HG02642 (cell line): ENCODE measurements around the gene SUN1.
"Not testable (repeated sequence)": the region's sequence is repeated elsewhere in the genome, so short reads cannot be mapped to it uniquely, and the experiment has no call there.

Experiments
- ATAC-seq: cut with Tn5 transposase; IDR thresholded peaks from one replicate; pipeline ENCODE4 v1.9.1; 2021; ENCODE audit warnings: mild to moderate bottlenecking; ENCODE audit not compliant: unreplicated experiment, poor library complexity

Gene SUN1

DNA sequence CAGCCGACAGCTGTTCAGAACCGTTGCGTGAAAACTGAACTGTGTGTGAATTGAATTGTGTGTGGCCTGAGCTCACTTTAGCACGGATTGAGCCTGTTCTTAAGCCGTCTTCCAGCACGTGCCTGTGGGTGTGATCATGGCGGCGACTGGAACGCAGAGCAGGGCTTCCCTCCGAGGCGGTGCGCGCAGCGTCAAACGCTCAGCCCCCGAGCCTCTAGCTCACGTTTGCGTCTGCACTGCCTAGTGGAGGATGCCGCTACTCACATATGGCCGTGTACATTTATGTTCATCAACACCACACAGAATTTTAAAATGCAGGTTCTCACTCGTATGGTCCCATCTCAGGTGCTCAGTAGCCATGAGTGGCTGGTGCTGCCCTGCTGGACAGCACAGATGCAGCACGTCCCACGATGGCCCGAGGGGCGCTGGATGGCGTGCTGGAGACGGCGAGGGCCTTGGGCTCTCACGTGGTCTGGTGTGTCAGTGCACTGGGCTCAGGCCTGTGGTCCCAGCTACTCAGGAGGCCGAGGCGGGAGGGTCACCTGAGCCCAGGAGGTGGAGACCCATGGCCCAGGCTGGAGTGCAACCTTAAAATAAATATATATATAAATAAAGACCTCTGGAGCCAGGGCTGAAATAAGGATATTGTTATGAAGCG lies 22.0 kb downstream of the SUN1 start:
- ATAC-seq, result no peak

DNA sequence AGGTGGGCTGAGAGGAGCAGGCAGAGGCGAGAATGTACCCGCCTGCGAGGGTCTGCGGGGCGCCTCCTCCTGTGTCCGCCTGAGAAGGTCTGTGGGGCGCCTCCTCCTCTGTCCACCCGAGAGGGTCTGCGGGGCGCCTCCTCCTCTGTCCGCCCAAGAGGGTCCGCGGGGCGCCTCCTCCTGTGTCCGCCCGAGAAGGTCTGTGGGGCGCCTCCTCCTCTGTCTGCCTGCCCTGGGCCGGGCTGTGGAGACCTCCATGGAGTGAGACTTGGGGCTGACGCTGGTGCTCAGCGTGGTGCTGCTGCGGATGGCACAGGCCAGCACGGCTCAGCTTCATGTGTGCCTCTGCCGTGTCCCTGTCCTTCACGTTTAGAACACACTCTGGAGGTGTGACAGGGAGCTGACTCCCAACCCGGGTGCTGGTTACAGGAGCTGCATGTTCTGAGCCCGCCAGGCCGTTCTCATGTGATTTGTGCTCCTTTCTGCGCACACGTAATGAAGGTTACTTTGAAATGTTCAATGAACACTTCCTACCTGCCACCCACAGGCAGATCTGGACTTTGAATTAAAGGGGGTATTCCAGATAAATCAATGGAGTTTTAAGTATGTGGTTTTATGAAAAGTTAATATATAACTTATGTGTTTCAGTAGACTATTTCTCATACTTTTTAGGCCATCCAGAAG lies 23.6 kb downstream of the SUN1 start:
- no peak for ATAC-seq

GRCh38 chr7:856444-857095 lies 24.3 kb downstream of the SUN1 start:
- no peak for ATAC-seq

DNA sequence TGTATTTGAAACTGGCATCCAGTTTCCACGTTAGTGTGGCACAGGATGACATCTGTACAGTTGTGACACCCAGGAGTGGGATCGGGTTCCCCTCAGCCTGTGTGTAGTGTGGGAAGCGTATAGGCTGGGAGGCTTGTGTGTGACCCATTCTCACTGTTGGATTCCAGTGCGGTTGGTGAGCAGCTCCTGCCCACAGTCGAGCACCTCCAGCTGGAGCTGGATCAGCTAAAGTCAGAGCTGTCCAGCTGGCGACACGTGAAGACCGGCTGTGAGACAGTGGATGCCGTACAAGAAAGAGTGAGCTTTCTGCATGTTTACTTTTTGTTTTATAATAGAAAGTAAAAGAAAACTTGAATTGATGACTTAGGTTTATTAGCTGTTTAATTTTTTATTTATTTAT lies 25.4 kb downstream of the SUN1 start:
- ATAC-seq, result no peak

GRCh38 chr7:859359-860030 lies 27.2 kb downstream of the SUN1 start:
- ATAC-seq, result no peak

GRCh38 chr7:860149-860548 lies 27.9 kb downstream of the SUN1 start:
- no peak for ATAC-seq

- ATAC-seq, result no peak
These were observed 28.9 kb downstream of the SUN1 start for GRCh38 chr7:861222-861621.

- ATAC-seq, result no peak
These were observed 29.9 kb downstream of the SUN1 start for GRCh38 chr7:862157-862556.

DNA sequence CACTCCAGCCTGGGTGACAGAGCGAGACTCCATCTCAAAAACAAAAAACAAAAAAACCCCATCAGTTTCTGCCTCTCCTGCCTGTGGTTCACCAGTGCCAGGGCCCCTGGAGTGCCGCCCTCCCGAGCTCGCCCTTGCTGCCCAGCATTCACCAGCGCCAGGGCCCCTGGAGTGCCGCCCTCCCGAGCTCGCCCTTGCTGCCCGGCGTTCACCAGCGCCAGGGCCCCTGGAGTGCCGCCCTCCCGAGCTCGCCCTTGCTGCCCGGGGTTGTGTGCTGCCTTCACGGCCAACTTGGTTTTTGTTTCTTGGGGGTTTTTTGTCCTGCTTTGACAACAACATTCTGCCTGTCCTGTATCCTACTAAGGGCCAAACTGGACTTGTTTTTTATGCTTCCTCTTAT lies 30.8 kb downstream of the SUN1 start:
- ATAC-seq, result no peak

DNA sequence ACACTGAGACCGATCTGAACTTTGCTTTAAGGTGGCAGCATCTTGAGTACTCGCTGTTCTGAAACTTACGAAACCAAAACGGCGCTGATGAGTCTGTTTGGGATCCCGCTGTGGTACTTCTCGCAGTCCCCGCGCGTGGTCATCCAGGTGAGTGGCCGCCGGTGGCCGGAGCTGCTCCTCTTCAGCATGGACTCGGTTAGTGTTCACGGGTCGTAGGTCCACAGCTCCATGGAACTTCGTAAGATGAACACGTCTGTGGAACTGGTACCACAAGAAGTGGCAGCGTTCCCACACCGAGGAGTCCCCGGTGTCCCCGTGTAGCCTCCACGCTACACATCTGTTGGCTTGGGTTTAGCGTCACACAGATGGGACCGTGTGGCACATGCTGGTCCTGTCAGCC lies 33.6 kb downstream of the SUN1 start:
- ATAC-seq, result no peak

GRCh38 chr7:867001-867405 lies 34.7 kb downstream of the SUN1 start:
- ATAC-seq, result no peak

DNA sequence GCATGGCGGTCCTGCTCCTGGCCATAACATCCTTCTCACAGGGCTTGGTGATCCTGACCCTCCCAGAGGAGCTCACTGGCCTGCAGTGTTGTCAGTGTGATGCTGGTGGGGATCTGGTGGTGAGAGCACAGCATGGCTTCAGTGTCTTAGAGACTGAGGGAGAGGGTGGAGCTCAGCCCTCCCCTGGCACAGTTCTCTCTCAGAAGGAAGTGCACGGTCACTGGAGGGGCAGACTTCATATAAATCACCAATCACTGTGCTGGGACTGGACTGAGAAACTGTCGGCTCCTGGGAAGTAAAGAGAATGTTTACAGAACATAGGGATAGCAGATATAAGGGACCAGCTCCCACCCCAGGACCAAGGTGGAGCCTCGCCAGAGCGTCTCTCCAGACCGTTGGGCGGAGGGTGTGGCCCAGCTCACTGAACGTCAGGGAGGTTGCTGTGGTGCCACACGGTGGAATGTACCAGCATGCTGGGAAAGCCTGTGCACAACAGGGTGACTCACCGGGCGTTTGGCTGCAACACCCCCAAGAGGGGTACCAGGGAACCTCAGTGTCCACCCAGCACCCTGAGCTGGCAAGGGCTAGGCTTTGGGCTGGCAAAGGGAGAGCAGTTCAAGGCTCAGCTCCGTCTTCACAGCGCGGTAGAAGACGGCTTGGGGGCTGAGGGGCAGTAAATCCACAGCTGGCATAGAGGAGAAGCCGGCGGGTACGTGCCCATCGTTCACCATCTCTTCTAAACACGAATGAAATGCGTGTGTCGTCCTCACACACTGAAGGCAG lies 35.3 kb downstream of the SUN1 start:
- no peak for ATAC-seq

DNA sequence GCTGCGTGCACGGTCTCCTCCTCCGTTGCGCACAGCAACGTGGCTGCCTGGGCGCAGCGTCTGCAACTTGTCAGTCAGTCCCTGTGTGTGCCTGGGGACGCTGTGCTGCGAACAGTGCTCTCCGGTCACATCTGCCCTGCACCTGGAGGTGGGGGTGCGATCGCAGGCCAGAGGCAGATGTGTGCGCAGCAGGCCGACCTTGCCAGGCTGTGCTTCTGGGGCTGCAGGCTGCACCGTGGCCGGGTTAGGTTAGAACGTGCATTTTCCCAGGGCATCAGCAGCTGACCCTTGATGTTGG lies 35.9 kb downstream of the SUN1 start:
- no peak for ATAC-seq

DNA sequence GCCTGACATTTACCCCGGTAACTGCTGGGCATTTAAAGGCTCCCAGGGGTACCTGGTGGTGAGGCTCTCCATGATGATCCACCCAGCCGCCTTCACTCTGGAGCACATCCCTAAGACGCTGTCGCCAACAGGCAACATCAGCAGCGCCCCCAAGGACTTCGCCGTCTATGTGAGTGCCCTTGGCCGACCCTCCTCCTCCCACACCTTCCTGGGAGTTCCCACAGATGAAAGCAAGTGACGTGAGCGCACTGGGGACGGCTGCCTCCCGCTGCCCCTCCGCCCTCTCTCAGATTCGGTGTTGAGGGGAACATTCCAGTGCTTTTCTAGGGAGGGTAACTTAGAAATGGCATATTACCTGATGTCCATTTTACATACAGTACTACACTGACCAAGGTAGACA lies 37.1 kb downstream of the SUN1 start:
- no peak for ATAC-seq

- ATAC-seq, result no peak
These were observed 39.7 kb downstream of the SUN1 start for GRCh38 chr7:871900-872537.

- ATAC-seq, result not testable (repeated sequence)
These were observed 40.4 kb downstream of the SUN1 start for GRCh38 chr7:872685-873084.

- no peak for ATAC-seq
These were observed 41.2 kb downstream of the SUN1 start for GRCh38 chr7:873367-874002.

DNA sequence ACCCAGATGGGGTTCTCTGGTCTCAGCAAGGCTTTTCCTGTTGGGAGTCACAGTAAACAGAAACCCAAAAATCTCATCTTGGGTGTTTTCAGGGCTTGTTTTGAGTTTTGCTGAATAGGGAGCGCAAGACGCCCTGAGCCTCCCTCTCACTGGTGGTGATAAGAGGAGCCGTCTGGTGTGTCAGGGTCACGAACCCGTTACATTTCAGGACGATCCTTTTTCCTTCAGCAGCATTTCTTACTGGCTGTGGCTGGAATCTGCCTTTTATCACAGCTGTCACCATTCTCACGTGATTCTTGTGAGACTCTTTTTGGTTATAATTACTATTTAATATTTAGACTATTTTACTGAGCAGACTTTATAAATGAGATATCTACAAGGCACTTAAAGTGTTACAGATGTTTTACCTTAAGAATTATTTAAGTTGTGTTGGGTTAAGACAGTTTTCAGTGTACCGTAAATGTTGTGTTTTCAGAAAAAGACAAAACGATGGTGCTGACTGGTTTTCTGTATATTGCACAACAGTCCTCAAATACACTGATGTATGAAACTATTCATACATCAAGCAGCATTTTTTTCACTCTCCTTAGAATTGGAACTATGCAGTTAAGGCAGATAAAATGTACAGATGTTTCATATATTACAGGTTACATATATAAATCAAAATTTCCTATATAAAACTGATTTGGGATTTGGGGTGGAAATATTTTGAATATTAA lies 41.9 kb downstream of the SUN1 start:
- no peak for ATAC-seq

GRCh38 chr7:875051-875450 lies 42.8 kb downstream of the SUN1 start:
- no peak for ATAC-seq
